CD4-positive, alpha-beta T cell (primary cell): ENCODE results near the gene STX8. TPM values are rescaled to one million over a fixed set of nuclear protein-coding genes. Genes with fewer than 3 reads are reported as not detected.

Experiments used
- ATAC-seq: fragments of 200-7000 bp; cut with Tn5 transposase; one replicate; pipeline ENCODE4 v1.10.0; 2022; ENCODE audit warnings: mild to moderate bottlenecking; ENCODE audit not compliant: poor library complexity
- CTCF ChIA-PET: fragments of 350-600 bp; sonication (Branson Sonifier 250); formaldehyde crosslinking; loops from one replicate; lab custom pipeline; 2021; ENCODE audit warnings: antibody characterized with exemption, inconsistent platforms; lab: Charles Lee
- POLR2A ChIA-PET: fragments of 350-600 bp; sonication (Branson Sonifier 250); formaldehyde crosslinking; loops from one replicate; lab custom pipeline; 2021; ENCODE audit warnings: antibody characterized with exemption, inconsistent platforms; lab: Charles Lee
- DNase-seq, 14 experiments: peaks; one replicate each; pipeline ENCODE4 v3.0.0-alpha.2; 2013 to 2020; ENCODE audit warnings: mixed read lengths in 2 of 14
- H3K27ac ChIP-seq, 2 donors: one replicate each; pipeline versions ENCODE4 v1.5.1 to v1.7.0; 2013; ENCODE audit warnings: low read length in 2 of 2, low read depth in 1 of 2, mild to moderate bottlenecking in 1 of 2
- H3K27me3 ChIP-seq, 2 experiments: 1 replicate in 1 of 2; 2 replicates in 1 of 2; pipeline versions ENCODE4 v1.6.1 to v1.7.0; 2013; ENCODE audit warnings: low read length in 2 of 2, control low read depth in 1 of 2, mild to moderate bottlenecking in 1 of 2, moderate library complexity in 1 of 2; ENCODE audit not compliant: insufficient read depth in 2 of 2, control insufficient read depth in 1 of 2
- H3K36me3 ChIP-seq: one replicate; pipeline ENCODE4 v1.6.1; 2013; ENCODE audit warnings: low read length, control low read depth; ENCODE audit not compliant: insufficient read depth
- H3K4me1 ChIP-seq: one replicate; pipeline ENCODE4 v1.6.1; 2013; ENCODE audit warnings: low read length, control low read depth; ENCODE audit not compliant: insufficient read depth
- H3K4me3 ChIP-seq: one replicate; pipeline ENCODE4 v1.5.1; 2013; ENCODE audit warnings: mild to moderate bottlenecking, low read length, moderate library complexity
- H3K9me3 ChIP-seq, 2 experiments: 1 replicate in 1 of 2; 2 replicates in 1 of 2; pipeline versions ENCODE4 v1.6.1 to v1.7.0; 2013; ENCODE audit warnings: low read length in 2 of 2, mild to moderate bottlenecking in 2 of 2, control low read depth in 1 of 2, moderate library complexity in 1 of 2; ENCODE audit not compliant: control insufficient read depth in 1 of 2, insufficient read depth in 1 of 2
- H3K27ac Mint-ChIP-seq: one replicate; pipeline ENCODE4 v1.8.0; 2020; ENCODE audit warnings: mixed read lengths
- H3K27me3 Mint-ChIP-seq: one replicate; pipeline ENCODE4 v1.8.0; 2021; ENCODE audit warnings: mixed read lengths
- H3K36me3 Mint-ChIP-seq: one replicate; pipeline ENCODE4 v1.8.0; 2021; ENCODE audit warnings: low read depth, mixed read lengths
- H3K4me1 Mint-ChIP-seq: one replicate; pipeline ENCODE4 v1.8.0; 2021; ENCODE audit warnings: low read depth, mixed read lengths
- H3K4me3 Mint-ChIP-seq: one replicate; pipeline ENCODE4 v1.8.0; 2020; ENCODE audit warnings: mild to moderate bottlenecking, mixed read lengths
- H3K9me3 Mint-ChIP-seq: one replicate; pipeline ENCODE4 v1.8.0; 2020; ENCODE audit warnings: mixed read lengths
- intact Hi-C, 2 experiments: fragments of 100-400 bp; cut with DNase I in 1 of 2; cut with micrococcal nuclease in 1 of 2; formaldehyde crosslinking; loops; one replicate each; pipeline versions ENCODE4 v1.15.1 to v1.9.0; 2023 to 2025; cut with DNase I, micrococcal nuclease
- total RNA-seq, 174 experiments: library from RNA in 2 of 174; stranded (reverse) in 2 of 174; gene quantifications; one replicate each; pipeline ENCODE4 v1.2.3 and lab custom pipeline; 2021 to 2026
- TF ChIP-seq, protein P1 (sequence below): fragments of 200-600 bp; IDR thresholded peaks from one replicate; pipeline ENCODE4 v1.8.0; 2022; ENCODE audit warnings: antibody characterized with exemption, mild to moderate bottlenecking

Gene STX8
- total RNA-seq, 2 experiments from 2014 or later: 52.2 to 63.2 TPM

DNA sequence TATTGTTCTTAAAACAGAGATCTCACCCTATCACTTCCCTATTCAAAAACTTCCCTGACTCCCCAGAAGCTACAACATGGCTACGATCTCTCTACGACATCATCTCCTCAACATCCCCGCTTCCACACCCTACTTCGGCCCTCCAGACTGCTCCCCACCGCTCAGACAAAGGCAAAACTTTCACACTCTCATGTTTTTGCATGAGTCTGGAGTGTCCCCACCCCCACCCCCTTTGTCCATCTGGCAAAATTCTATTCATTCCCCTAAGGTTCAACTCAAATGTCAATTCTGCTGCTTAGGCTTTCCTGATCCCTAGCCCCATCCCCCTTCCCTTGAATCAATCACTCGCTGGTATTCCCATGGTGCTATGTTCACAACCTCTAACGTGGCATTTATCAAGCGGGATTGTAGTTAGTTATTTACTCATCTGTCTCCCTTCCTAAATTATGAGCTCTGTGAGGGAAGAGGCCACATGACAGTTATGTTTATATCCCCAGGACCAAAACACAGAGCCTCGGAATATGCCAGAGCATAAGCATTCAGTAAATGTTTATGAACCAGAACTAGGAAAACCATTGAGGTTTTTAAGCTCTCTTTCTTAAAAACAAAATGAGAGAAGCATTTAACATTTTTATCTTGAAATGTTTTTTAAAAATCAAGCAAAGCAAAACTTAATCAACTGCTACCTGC is 55.9 kb downstream of the STX8 start:
- no peak overlapping the region for H3K4me3 ChIP-seq
- intact Hi-C loops: loop anchor here (2.0 to 10.0 kb wide), 3 partner anchors 117 to 405 kb away; no protein-coding TSS in a partner anchor
- no peaks in the 10 kb centered on the region for H3K9me3 ChIP-seq
- H3K36me3 ChIP-seq: no peaks in the 10 kb centered on the region
- ChIA-PET CTCF (no interaction called here), POLR2A (no interaction called here)
- Mint-ChIP-seq H3K4me1 (peaks cover 28% of the 10 kb centered on the region), H3K27me3 (no peaks in the 10 kb centered on the region), H3K4me3 (no peak overlapping the region), H3K27ac (no peak overlapping the region), H3K36me3 (no peaks in the 10 kb centered on the region), H3K9me3 (no peaks in the 10 kb centered on the region)
- H3K4me1 ChIP-seq: peaks cover 10% of the 10 kb centered on the region
- TF ChIP-seq, protein P1, sequence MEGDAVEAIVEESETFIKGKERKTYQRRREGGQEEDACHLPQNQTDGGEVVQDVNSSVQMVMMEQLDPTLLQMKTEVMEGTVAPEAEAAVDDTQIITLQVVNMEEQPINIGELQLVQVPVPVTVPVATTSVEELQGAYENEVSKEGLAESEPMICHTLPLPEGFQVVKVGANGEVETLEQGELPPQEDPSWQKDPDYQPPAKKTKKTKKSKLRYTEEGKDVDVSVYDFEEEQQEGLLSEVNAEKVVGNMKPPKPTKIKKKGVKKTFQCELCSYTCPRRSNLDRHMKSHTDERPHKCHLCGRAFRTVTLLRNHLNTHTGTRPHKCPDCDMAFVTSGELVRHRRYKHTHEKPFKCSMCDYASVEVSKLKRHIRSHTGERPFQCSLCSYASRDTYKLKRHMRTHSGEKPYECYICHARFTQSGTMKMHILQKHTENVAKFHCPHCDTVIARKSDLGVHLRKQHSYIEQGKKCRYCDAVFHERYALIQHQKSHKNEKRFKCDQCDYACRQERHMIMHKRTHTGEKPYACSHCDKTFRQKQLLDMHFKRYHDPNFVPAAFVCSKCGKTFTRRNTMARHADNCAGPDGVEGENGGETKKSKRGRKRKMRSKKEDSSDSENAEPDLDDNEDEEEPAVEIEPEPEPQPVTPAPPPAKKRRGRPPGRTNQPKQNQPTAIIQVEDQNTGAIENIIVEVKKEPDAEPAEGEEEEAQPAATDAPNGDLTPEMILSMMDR: no peak
- H3K27ac ChIP-seq: no peak overlapping the region
- no peak for DNase-seq
- no peaks in the 10 kb centered on the region for H3K27me3 ChIP-seq
- no peak for ATAC-seq

DNA sequence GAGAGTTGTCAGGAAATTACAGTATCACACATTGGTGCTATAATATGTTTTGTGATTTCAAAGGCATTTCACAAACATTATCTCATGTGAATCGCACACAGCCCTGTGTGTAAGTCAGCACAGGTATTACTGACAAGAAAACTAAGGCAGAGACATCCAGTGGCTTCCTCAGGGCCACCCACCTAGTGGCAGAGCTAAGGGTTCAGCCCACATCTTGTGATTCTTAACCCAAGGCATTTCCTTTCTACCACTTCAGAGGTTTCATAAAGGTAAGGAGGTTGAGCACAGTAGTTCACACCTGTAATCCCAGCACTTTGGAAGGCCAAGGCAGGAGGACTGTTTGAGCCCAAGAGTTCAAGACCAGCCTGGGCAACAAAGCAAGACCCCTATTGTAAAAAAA is 58.2 kb downstream of the STX8 start:
- H3K4me3 Mint-ChIP-seq: no peak overlapping the region
- peak in 5 of 14 experiments; percentile 1 to 37 (median 14) for DNase-seq
- intact Hi-C loops: no loop called here
- Histone ChIP-seq H3K9me3 (no peaks in the 10 kb centered on the region), H3K4me3 (no peak overlapping the region), H3K27ac (no peak overlapping the region), H3K36me3 (no peaks in the 10 kb centered on the region), H3K27me3 (no peaks in the 10 kb centered on the region), H3K4me1 (peaks cover 10% of the 10 kb centered on the region)
- no peak overlapping the region for H3K27ac Mint-ChIP-seq
- H3K4me1 Mint-ChIP-seq: peaks cover 28% of the 10 kb centered on the region
- CTCF ChIA-PET: no interaction called here
- TF ChIP-seq, protein P1: no peak
- POLR2A ChIA-PET: interaction anchor here (1.3 kb wide), 1 partner anchor 23 kb away, joined by 5 read pairs; no protein-coding TSS in a partner anchor
- H3K27me3 Mint-ChIP-seq: no peaks in the 10 kb centered on the region
- no peaks in the 10 kb centered on the region for H3K9me3 Mint-ChIP-seq
- peak; percentile 73 for ATAC-seq
- peaks cover 15% of the 10 kb centered on the region for H3K36me3 Mint-ChIP-seq

DNA sequence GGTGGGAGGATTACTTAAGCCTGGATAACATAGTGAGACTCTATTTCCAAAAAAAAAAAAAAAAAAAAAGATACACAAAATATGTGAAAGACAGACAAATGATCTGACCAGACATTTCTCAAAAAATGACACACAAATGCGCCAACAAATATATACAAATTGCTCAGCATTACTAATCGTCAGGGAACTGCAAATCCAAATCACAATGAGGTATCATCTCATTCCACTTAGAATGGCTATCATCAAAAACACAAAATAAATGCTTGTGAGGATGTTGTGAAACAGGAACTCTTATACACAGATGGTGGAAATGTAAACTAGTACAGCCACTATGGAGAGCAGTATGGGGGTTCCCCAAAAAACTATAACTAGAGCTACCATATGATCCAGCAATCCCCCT is 62.4 kb downstream of the STX8 start:
- Histone ChIP-seq H3K4me1 (peaks cover 10% of the 10 kb centered on the region), H3K9me3 (peaks cover 8 to 15% of the 10 kb centered on the region in 2 experiments), H3K27ac (no peak overlapping the region), H3K4me3 (no peak overlapping the region), H3K27me3 (no peaks in the 10 kb centered on the region), H3K36me3 (no peaks in the 10 kb centered on the region)
- no peak overlapping the region for H3K27ac Mint-ChIP-seq
- TF ChIP-seq, protein P1: no peak
- no peak overlapping the region for H3K4me3 Mint-ChIP-seq
- H3K36me3 Mint-ChIP-seq: peaks cover 55% of the 10 kb centered on the region
- POLR2A ChIA-PET: no interaction called here
- ATAC-seq (no peak), DNase-seq (no peak)
- peaks cover 14% of the 10 kb centered on the region for H3K4me1 Mint-ChIP-seq
- no peaks in the 10 kb centered on the region for H3K27me3 Mint-ChIP-seq
- intact Hi-C loops: no loop called here
- peaks cover 17% of the 10 kb centered on the region for H3K9me3 Mint-ChIP-seq
- CTCF ChIA-PET: interaction anchor here (1.5 kb wide), 1 partner anchor 9 kb away, joined by 3 read pairs; no protein-coding TSS in a partner anchor
